Smooth muscle cell of the brain vasculature (primary cell): ENCODE measurements around the gene ANAPC13.

Experiments
- DNase-seq: peaks from one replicate; pipeline ENCODE4 v3.0.0-alpha.2; 2012; ENCODE audit warnings: low read depth, low spot score

The ANAPC13 gene

DNA sequence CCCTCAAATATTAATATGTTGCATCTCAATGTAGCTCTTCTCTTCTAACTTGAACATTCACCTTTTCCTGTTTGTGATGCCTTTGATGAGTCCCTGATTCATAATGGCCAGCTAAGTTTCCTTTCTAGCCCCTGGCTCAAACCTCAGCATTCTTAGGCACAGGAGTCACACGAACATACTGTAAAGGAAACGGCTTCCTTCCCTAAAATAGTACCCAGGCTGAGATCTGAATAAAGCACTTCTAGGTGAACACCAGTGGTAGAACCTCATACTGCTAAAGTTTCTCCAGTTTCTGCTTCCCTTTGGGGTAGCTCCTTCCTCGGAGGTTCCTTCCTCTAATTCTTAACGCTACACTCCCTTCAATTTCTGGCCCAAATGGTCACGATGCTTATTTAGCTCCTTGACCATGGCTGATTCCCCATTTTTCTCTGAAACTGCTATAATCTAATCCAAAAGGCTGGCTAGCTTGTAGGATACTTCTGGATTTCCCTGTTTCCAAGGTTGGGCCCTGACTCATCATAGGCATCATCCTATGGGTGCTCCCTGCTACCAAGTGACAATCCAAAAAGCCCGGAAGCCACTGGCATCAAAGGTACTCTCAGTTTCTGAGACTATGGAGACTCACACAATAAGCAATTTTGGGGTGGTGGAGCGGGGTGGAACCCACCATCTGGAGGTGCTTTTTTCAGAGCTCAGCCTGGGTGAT, 2.4 kb downstream of the ANAPC13 start:
- no peak for DNase-seq

GRCh38 chr3:134482622-134483021, 3.2 kb downstream of the ANAPC13 start:
- DNase-seq = no peak

- DNase-seq = no peak
Observed at GRCh38 chr3:134481166-134481565, 4.6 kb downstream of the ANAPC13 start.

DNA sequence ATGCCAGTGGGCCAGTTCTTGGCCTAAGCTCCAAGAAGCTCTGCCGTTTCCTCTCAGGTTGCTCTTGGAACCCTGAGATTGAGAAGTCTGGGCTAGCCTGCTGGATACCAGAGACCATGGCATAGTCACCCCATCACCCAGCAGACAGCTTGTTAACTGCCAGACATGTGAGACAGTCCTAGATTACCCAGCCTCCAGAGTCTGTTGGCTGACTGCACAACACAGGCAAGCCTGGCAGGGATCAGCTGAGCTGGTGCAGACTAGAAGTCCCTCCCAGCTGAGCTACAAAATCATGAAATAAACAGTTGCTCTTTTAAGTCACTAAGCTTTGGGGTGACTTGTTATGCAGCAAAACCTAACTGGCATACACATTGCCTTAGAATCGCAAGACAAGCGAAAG, 5.2 kb downstream of the ANAPC13 start:
- DNase-seq = no peak

GRCh38 chr3:134477938-134478337, 7.8 kb downstream of the ANAPC13 start:
- DNase-seq = no peak

DNA sequence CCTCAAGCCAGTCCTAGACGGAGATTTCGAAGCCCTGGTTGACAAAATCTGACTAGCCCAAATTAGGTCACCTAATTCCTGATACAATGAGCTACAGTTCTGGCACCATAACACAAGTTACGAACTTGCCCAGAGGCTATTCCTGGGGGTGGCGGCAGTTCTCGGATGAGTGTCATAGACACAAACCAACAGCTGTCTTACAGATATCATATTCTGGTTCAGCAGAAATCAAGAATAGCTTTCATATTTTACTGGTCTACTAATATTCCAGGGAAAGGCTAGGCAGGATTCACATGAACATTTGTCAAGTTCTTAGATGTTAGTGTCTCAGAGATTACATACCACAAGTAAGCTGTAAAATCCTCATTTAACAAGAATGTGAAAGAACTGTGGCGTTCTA, 8.8 kb downstream of the ANAPC13 start:
- no peak for DNase-seq

GRCh38 chr3:134476306-134476705, 9.5 kb downstream of the ANAPC13 start:
- no peak for DNase-seq

DNA sequence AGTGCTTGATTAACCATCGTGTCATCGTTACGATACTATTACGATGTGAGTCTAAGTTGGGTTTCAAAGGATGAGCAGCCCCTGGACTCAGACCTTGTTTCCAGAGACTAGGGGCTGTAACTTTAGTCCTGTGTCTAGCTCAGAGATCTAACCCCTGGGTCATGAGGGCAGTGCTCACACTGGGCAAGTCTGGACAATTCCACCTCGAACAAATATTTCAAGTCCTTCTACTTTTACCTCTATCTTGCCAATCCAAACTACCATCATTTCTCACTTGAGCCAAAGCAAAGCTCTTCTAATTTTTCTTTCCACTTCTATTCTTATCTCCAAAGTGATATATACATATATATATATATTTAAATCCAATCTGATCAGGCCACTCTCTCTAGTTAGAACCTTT, 10.8 kb downstream of the ANAPC13 start:
- DNase-seq = no peak

DNA sequence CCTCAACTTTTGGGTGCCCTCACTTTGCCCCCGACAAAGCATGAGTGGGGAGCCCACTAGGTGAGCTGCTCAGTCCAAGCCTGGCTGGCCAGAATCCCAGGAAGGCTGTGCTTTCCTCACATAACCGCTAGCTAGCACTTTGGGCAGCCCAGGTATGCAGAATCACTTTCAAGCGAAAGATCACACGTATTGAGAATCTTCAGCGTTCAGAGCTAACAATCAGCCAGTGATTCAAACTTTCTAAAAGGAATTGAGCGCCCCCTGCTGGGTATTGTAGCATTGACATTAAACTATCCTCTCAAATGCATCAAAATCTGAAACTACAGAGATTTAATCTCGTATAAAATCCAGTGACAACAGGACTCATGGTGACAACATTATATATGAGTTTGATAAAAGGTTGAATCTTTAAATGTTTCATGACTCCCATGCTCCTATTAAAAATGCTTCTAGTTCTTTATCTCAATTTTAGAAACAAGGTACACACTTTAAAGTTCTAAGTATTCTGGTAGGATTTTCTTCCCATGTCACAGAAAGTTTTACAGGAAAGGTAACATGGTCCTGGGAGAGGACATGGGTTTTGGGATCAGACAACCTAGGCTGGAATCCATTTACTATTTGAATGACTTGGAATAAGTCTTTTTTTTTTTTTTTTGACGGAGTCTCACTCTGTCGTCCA, 11.8 kb downstream of the ANAPC13 start:
- DNase-seq = peak; percentile 72

GRCh38 chr3:134472831-134473230, 13.0 kb downstream of the ANAPC13 start:
- no peak for DNase-seq

DNA sequence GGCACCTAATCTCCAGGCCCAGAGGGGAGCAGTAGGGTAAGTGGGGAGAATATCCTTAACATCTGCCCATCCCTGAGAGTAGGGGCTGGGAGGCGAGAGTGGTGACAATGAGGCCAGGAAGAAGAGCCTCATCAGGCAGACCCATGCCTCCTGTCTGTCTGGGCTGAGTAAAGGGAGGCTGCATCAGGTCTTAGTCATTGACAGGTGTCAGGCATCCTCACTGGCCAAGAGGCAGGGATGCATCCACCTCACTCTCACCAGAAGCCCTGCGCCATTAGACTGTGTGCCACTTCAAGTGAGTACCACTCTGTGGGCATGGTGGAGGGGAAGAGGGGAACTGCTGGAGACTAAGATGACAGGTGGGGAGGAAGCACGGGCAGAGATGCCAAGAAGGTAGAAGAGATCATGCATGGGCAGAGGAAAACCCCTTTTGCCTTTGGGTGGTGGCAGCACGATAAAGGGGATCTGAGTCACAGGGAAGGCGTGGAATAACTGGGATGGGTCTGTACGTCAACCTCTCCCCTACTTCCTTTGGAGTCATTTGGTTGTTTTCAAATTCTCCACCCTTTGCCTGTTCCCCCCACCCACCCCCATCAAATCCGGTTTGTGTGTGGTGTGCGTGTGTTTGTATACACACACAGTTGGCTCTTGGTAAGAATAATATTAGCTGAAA, 14.1 kb downstream of the ANAPC13 start:
- no peak for DNase-seq

DNA sequence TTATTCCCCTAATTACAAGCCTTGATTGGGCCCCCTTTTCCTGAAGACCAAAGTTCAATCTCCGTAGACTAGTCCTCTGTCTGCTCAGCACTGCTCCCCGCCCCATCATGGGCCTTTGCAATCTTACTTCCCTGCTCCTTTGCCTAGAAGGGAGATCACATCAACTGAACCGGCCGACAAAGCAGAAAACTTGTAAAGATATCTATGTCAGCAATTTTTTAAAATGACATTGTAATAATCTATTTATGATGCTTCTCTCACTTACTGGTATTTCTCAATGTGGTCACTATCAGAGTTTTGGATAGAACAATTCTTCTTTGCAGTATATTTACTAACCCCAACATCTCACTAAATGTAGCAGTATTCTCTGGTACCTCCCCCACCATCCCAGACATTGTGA, 17.3 kb downstream of the ANAPC13 start:
- DNase-seq = no peak

DNA sequence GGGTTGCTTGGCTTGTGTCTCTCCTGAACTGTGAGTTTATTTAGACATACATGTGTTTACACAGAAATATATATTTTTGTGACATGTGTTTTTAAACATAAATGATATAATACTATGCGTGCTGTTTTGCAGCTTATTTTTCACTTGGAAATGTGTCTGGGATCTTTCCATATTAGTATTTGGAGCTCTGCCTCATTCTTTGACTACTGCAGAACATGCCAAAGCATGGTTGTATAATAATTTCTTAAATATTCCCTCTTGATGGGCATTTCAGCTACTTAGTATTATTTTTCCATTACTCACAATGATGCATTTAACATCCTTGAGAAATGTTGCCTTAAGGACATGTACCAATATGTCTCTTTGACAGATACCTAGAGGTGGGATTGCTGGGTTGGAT, 19.5 kb downstream of the ANAPC13 start:
- DNase-seq = no peak

DNA sequence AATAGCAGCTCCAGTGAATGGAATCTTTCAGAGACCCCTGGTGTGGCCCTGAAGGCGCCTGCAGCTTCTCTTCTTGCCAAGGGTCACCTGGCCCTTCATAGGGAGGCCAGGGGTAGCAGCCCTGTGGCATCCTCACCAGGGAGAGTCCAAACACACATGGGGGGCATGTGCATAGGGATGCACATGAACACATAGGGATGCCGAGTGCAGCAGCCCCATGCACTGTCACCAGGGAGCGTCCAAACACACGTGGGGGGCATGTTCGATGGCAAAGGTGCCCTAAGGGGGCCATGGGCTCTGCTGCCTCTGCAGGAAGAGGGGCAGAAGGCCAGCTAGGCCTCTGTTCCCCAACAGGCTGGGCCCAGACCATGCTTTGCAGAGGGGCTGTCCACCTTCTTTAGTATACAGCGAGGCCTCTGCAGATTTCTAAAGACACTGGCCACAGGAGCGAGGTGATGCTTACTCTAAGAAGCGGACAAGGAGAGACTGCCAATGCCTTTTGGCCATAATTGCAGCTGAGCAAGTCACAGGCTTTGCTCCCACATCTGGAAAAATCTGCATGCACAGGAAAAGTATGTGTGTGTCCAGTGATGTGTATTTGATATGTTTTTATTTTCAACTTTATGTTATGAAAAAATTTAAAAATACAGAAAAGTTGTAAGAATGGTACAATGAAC, 21.0 kb downstream of the ANAPC13 start:
- DNase-seq = no peak

GRCh38 chr3:134464064-134464688, 21.6 kb downstream of the ANAPC13 start:
- peak; percentile 83 for DNase-seq

DNA sequence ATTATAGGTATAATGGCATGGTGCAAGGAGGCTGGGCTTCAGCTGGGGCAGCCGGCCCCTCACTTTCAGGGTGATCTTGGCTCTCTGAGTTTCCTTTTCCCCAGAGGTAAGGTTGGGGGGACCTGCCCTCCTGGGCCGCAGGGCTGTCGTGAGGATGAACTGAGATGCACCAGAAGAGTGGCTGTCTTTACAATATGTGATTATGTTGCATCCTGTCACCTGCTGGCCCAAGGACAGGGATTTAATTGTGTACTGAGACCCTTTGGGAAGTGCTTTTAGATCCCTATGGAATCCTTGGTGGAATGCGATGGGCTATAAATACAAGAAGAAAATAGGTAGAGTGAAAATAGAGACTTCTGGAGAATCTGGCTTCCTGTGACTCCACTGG, 22.1 kb downstream of the ANAPC13 start:
- DNase-seq = no peak

DNA sequence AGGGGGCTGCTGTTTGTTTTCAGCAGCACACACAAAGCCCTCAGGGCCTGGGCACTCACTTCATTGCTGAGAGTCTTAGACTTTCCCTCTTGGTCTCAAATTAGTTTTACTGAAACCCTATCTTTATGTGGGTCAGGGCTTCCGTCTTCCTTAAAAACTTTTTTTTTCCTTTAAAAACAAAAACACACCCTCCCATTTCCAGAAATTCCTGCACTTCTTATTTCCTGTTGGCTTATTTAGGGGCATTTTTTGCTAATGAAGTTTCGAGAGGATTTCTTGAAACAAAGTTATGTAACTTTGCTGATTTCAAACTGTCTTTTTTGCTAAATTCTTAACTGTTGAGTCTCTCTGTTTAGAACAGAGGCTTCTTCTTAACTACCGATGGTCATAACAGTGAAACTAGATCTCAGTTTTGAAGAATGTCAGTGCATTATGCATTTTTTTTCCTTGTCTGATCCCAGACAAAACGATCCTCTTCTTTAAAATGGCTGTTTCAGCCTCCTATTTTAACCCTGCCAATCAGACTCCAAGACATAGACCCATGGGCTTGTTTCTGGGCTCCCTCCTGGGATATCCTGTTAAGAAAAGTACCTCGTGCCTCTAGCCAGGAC, 23.3 kb downstream of the ANAPC13 start:
- no peak for DNase-seq

- no peak for DNase-seq
Observed at GRCh38 chr3:134460965-134461364, 24.8 kb downstream of the ANAPC13 start.

DNA sequence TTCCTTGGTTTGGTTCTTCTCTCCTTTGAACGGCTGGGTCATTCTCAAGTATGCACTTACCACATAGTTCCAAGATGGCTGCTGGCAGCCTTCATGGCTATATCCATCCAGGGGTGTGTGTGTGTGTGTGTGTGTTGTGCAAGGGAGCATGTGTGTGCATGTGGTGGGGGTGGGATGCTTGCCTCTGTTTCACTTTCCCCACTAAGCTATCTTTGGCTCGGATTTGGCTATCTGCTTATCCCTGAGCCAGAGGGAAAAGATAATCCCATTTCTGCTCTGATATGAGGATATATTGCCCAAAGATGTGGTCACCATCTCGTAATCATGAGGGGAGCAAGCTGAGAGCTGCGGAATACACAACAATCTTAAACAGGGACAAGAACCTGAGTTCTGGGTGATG, 26.2 kb downstream of the ANAPC13 start:
- DNase-seq = no peak

DNA sequence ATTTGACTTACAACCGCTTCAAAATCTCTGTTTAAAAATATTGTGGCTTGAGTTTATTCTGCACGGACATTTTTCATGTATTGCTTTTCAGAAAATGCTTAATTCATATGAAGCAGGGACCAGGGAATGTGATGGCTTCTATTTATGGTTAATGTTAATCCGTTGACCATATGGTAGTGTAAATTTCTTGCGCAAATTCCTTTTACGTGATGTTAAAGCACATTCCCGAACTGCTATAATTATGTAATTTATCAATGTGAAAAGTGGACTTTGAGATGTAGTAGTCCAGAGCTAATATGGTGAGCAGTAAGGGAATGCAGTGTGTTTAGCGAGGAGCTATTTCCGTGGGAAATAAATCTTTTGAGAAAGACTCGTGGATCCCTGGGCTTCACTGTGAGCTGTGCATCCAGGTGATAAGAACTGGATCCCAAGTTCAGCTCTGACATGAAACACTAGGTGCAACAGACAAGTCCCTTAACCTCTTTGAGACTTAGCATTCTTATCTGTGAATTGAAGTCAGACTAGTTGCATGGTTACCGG, 27.3 kb downstream of the ANAPC13 start:
- no peak for DNase-seq

DNA sequence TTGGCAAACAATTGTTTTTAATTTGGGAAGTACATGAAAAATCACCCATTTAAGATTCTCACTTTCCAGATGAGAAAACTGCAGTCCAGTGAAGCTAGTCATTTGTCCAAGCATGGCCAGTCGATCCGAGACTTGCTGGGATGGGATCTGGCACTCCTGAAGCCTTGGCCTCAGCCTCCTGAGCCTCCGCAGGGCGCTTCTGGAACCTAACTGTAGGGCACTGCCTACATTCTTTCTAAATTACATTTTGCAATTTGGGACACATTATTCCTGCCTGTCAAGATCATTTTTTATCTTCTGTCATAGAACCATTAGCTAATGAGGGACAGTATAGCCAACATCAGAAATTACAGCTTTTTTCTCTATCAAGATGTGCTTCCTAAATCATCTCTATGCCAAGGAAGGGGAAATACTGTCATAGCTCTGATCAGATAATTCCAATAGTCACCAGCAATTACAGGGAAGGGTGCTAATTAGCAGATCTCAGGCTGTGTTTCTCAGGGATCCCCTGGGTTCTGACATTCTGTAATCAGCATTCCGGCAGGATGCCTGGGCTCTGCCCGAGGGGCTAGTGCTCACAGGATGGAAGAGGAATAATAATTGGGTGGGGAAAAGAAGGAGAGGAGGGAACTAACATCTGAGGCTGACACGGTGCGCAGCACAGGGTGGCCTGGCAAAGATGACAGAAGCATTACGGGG, 28.3 kb downstream of the ANAPC13 start:
- DNase-seq = no peak
